HG03460 (cell line): ENCODE measurements around the gene TMEM40.
"Not testable (repeated sequence)": the region's sequence is repeated elsewhere in the genome, so short reads cannot be mapped to it uniquely, and the experiment has no call there.

Source experiments
- ATAC-seq: cut with Tn5 transposase; IDR thresholded peaks from one replicate; pipeline ENCODE4 v1.9.1; 2021; ENCODE audit not compliant: unreplicated experiment

TMEM40 gene

DNA sequence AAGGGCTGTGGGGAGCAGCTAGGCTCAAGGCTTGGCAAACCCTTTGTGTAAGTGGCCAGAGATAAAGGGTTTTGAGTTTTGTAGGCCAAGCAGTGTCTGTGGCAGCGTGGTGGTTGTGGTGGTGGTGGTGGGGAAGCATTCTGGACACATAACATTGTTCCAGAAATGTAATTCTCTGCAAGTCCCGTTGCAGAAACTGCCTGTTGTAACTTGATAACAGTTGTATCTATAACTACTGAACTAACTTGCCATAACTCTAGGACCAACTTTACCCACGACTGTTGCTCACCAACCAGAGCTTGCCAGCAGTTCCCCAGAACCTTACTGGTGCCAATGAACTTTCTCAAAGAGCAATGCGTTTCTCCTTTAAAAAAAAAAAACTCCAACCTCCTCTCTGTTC, 18.1 kb upstream of the TMEM40 start:
- no peak for ATAC-seq

DNA sequence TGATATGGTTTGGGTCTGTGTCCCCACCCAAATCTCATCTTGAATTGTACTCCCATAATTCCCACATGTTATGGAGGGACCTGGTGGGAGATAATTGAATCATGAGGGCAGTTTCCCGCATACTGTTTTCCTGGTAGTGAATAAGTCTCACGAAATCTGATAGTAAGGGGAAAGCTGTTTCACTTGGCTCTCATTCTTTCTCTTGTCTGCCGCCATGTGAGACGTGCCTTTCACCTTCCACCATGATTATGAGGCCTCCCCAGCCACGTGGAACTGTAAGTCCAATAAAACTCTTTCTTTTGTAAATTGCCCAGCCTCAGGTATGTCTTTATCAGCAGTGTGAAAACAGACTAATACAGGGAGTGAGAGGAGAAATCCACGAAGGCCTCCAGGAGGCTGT, 16.9 kb upstream of the TMEM40 start:
- not testable (repeated sequence) for ATAC-seq

DNA sequence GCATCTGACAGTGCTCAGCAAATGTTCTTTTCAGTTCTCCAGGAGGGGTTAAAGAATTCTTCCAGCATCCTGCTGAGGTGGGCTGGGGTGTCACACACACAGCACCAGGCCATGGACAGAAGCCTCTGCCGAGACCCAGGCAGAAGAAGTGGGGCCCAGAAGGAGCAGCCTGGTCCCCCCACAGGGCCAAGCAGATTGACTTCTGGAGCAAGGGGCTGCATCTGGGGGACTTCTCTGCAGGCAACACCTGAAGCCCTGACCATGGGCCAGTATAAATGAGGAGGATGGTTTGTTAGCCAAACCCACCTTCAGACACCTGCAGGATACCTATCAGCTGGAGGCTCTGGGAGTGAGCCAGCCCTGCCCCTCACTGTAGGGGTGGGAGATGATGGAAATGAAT, 16.2 kb upstream of the TMEM40 start:
- no peak for ATAC-seq

DNA sequence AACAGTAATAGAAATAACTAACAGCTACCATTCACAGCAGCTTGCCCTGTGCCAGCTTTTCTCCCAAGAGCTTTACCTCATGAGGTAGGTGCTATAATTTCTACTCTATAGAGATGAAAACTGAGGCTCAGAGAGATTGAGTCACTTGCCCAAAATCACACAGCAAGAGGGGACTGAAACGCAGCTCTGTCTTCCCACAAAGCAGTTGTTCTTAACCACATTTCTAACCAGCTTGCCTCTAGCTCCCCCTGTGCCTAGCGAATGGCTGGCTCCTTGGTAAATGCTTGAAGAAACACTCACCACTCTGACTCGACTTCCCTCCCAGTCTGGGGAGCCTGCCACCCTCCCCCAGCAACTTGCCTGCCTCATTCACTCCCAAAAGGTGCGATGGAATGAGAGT, 15.6 kb upstream of the TMEM40 start:
- no peak for ATAC-seq

DNA sequence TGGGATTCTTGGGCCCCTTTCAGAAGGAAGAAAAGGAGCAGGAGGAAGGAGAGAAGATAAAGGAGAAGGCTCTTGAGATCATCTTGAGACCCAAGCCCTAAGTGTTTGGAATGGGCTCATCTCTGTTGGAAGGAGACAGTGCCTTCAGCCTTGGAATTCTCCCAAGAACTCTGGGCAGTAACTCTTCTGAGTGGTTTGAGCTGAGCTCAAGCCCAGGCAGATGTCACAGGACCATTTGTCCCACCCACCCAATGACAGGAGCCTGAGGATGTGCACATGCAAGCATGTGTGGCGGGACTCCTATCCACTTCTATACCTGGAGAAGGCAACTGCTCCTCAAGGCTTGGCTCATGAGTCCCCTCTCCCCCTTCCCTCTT, 14.6 kb upstream of the TMEM40 start:
- ATAC-seq: no peak

DNA sequence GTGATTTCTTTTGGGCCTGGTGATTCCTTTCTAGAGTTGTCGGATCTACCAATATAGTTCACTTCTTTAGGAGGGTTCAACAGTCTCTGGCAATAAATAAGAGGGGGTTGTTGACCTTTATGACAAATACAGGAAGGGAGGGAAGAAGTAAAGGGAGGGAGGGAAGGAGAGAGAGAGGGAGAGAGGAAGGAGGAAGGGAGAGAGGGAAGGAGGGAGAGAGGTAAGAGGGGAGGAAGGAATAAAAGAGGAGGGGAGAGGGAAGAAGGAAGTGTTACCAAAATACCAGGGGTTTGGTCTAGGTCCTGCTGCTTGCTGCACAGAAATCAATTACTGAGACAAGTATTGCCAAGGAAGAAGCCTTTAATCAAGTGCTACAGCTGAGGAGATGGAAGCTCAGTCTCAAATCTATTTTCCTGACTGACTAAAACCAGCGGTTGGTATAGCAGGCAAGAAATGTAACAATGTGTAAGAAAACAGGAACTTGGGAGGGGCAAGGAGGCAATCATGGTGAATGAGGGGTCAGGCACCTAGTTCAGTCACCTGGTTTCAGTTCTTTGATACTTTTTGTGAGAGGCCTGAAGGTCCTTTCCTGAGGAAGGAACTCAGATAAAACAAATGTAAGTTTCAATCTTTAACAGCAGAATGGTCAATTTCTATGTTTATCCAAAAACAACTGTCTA, 14.1 kb upstream of the TMEM40 start:
- ATAC-seq: no peak

DNA sequence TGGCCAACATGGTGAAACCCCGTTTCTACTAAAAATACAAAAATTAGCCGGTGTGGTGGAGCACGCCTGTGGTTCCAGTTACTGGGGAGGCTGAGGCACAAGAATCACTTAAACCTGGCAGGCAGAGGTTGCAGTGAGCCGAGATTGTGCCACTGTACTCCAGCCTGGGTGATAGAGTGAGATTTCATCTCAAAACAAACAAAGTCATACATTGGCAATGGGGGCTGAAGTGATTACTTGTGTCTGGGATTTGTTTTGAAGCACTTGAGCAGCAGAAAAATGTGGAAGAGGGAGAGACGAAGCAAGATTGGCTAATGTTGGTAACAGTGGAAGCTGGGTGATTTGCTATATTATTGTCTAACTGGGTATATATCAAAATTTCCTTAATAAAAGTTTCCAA, 13.4 kb upstream of the TMEM40 start:
- no peak for ATAC-seq

DNA sequence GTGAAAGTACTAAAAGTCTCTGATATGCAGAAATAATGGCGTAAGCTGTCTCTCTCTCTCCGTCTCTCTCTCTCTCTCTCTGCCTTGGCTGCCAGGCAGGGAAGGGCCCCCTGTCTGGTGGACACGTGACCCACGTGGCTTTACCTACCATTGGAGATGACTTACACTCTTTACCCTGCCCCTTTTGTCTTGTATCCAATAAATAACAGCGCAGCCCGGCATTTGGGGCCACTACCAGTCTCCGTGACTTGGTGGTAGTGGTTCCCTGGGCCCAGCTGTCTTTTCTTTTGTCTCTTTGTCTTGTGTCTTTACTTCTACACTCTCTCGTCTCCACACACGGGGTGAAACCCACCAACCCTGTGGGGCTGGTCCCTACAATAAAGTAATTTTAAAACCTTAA, 12.2 kb upstream of the TMEM40 start:
- no peak for ATAC-seq

DNA sequence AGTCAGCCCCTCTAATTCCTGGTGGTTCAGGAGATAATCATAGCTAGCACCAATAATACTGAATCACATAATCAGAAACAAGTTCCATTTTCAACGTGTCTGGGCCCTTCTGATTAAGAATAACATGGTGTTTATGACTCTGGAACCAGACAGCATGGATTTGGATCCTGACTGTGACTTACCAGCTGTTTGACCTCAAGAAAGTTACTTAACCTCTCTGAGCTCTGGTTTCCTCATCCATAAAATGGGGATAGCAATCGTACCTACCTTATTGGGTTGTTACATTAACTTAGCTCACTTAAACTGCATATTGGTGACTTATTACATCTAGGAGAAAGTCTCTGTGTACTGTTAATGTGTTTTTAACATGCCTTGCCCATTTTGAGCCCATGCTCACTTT, 10.7 kb upstream of the TMEM40 start:
- ATAC-seq: no peak

DNA sequence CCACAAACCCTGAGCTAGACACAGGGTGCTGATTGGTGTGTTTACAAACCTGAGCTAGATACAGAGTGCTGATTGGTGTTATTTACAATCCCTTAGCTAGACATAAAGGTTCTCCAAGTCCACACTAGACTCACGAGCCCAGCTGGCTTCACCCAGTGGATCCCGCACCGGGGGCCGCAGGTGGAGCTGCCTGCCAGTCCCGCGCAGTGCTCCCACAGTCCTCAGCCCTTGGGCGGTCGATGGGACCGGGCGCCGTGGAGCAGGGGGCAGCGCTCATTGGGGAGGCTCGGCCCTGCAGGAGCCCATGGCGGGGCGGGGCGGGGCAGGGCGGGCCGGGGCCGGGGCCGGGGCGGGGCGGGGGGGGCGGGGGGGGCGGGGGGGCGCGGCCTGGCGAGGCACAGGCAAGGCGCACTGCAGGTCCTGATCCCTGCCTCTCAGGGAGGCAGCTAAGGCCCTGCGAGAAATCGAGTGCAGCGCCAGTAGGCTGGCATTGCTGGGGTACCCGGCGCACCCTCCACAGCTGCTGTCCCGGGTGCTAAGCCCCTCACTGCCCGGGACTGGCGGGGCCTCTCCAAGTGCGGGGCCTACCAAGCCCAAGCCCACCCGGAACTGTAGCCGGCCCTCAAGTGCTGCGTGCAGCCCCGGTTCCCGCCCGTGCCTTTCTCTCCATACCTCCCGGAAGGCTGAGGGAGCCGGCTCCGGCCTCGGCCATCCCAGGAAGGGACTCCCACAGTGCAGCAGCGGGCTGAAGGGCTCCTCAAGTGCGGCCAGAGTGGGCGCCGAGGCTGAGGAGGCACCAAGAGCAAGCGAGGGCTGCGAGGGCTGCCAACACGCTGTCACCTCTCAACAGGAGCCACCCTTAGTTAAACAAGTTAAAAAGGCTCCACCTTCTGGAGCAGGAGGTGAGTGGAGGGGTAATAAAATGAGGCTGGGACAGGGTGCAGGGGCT, 9.8 kb upstream of the TMEM40 start:
- ATAC-seq: no peak

DNA sequence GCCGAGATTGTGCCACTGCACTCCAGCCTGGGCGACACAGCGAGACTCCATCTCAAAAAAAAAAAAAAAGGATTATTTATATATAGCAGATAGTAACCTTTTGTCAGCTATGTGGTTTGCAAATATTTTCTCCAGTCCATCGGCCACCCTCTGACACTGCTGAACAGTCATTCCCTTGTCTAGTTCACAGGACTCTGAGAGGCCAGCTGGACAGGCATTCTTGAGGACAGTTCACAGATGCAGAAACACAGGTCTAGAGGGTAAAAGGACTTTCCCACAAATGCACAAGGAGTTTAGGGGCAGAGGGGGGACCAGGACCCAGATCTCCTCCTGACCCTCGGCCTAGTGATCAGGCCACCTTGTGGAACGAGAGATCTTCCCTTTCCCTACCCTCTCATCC, 7.5 kb upstream of the TMEM40 start:
- no peak for ATAC-seq

DNA sequence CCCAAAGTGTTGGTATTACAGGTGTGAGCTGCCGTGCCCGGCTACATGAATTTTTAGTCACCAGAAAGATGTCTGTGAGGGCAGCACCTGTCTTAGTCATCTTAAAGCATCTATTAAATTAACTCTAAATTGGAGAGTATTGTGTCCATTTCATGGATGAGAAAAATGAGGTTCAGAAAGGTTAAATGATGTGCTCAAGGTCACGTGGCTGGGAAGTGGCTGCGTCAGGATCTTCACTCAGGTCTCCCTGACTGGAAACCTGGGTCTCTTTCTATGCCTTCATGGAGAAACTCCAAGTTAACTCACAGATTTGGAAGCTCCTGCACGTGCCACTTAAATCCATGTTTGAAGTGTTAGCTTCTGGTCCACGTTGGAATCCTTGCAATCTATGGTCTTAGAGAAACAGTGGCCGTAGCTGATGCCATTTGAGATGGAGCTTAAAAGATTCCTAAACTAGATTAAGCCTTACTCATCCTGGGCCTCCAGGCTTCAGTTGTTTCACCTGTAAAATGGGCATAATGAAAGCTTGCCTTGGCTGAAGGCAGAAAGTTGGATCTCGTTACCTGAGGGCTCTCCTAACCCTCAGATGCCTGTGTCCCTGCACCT, 5.2 kb upstream of the TMEM40 start:
- ATAC-seq: no peak

DNA sequence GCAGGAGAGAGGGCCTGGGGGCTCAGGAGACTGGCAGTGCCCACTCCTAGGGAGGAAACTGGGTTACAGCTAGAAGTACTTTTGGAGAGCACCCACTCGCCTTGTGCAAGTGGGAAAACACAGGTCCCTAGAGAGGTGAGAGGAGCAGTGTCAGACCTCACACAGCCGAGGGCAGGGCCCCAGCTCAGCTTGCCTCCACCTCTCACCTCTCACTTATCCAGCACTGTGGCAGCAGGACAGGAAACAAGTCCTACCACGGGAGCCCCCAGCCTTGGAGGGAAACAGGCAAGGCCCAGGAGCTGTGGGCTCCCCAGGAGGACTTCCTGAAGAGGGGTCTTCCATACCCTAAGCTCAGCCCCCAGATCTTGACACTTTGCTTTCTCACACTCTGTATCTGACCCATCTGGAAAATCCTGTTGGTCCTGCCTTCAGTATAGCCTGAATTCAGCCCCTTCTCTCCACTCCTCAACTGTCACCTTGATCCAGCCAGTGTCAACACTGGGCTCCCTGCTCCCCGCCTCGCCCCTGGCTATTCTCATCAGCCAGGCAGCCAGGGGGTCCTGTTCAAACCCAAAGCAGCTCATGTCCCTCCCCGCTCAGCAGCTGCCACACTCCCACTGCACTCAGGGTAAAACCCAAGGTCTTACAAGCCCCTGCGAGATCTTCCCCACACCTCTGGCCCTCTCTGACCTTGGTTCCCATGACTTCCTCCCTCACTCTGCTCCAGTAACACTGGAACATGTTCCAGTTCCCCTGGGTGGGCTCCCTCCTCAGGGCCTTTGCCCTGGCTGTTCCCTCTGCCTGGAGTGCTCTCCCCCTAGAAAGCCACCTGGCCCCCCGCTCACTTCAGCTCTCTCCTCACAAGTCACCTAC, 870 bp upstream of the TMEM40 start:
- ATAC-seq: no peak

DNA sequence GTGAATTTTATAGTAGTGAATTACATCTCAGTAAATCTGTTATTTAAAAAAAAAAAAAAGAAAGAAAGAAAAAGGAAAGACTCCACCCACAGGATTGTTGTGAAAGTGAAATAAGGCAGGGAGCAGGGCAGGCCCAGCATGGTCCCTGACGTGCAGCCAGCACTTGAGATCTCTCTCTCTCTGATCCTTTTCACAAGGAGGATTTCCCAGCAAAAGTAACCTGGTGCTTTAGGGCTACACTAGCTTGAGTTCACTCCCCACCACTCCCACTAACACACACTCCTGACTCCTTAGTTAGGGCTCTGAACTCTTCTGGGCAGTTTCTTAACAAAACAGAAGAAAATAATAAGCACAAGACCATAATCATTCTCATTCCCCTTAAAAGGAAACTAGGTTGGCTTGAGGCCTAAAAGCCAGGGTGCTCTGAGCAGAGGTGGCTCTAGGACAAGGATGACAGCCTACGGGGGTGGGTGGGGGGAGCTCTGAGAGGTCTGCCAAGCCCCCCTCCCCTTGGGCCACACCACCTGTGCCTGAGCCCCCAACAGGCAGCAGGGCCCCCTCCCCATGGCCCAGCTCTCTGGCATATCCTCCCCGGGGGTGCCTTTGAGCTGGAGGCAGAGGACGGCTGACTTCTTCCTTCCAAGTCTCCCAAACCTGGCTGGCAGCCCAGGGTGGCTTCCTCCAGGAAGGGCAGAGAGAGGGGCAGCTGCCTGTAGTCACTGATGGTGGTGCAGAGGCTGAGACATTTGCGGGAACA, 856 bp downstream of the TMEM40 start:
- ATAC-seq: no peak

DNA sequence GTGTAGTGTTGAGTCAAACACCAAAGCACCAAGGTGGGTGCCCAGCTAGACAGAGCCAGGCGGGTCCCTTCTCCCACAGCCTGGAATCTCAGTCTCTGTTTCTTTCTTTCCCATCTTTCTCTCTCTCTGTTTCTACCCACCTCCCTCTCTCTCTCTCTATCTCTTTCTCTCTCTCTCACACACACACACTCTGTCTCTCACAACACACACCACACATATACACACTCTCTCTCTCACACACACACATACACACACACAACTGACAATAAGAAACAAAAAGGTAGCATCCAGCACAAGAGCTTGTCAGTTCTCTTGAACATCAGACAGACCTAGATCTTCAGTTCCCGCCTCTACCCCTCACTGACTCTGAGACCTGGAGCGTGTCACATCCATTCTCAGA, 2.4 kb downstream of the TMEM40 start:
- ATAC-seq: no peak

DNA sequence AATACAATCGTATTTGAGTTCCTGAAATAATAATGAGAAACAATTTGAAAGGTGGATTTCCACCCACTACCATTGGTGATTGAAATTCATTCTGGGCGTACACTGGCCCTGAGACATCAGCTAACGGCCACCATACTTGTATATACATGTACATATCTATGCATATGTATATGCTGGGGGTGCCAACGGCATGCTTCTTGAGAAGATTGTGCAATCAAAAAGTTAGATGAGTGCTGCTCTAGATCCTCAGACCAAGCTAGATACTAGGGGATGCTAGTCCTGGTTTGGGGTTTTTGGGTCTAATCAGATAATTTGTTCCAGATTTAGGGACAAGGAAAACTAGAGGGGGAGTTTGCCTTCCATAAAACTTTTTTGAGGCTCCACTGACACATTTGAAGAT, 2.9 kb downstream of the TMEM40 start:
- no peak for ATAC-seq

DNA sequence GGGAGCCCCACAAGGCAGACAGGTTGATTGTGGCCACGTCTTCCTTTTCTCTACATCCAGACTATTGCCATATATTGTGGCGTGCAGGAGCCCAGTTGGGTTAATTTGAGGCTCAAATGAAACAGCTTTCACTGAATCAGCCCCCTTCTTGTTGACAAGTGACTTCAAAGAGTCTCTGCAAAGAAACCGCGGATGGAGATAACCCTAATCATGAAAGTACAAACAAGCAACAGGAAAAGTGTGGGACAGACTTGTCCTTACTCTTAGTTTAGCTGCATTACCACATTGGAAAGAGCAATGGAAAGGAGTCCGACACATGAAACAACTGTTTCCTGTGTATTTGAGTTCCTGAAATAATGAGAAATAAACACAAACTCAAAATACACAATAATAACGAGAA, 3.3 kb downstream of the TMEM40 start:
- ATAC-seq: no peak

DNA sequence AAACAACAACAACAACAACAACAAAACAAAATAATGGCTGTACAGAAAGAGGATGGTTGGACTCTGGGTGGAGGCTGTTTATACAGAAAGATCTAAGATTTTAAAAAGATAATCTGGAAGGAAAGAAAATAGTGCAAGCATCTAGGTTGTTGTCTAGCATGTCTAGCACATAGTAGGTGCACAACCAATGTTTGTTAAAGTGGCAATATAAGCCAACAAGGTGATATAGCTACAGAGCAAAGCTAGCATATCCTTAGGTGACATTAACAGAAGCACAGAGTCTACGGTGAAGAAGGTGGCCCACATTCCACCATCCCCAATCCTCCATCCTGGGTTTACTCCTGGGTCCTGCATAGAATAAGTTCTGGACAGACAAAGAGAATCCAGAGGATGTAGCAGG, 4.7 kb downstream of the TMEM40 start:
- no peak for ATAC-seq

DNA sequence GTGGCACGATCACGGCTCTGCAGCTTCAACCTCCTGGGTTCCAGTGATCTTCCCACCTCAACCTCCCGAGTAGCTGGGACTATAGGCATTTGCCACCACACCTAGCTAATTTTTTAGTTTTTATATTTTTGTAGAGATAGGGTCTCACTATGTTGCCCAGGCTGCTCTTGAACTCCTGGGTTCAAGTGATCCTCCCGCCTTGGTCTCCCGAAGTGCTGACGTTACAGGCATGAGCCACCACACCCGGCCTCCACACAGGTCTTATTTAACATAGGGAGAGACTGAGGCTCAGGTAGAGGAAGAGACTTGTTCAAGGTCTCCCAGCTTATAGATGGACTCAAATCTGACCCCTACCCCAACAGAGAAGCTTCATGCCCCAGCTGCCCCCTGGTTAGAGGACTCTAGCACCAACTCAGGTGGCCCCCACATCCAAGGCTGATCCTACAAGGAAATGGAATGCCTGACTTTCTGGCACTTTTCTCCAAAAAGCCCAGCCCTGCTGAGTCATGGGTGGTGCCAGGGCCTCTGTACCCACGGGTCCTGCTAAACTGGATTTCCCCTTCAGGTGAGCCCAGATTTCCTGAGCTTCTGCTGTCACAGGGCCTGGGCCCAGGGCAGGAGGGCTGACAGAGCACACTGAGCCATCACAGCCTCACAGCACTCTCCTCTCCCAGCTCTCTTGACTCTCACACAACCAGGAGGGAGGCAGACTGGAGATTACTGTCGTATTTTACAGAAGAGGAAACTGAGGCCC, 5.6 kb downstream of the TMEM40 start:
- ATAC-seq: no peak

DNA sequence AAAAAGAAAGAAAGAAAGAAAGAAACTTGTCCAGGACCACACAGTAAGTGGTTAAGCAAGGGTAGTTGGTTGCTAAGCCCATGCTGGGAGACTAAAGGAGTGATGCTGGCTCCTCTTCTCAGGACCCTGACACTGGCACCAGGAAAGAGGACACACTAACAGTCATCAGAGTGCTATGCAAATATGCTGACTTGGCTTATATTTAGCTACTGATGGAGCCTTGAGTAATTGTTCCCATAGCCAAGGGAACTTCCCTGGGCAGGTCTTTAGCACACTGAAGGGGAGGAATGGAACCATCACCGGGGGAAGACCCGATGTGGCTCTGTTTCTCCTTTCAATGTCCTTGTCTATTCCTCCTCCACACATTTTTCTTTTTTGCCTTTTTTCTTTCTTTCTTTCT, 6.2 kb downstream of the TMEM40 start:
- no peak for ATAC-seq
